HEK293T (cell line): ENCODE data around the gene DSC2.

ENCODE experiments used
- FOXA1 ChIP-seq: fragments of 450-650 bp; IDR thresholded peaks from 2 replicates; pipeline ENCODE4 v1.6.1; 2016; ENCODE audit warnings: mild to moderate bottlenecking
- FOXM1 ChIP-seq: fragments of 450-650 bp; IDR thresholded peaks from 2 replicates; pipeline ENCODE4 v1.6.1; 2017; ENCODE audit warnings: mild to moderate bottlenecking, borderline replicate concordance
- L3MBTL2 ChIP-seq: fragments of 450-650 bp; conservative IDR thresholded peaks from 2 replicates; pipeline ENCODE4 v1.6.1; 2016; ENCODE audit warnings: mild to moderate bottlenecking
- ZNF384 ChIP-seq: fragments of 450-650 bp; IDR thresholded peaks from 2 replicates; pipeline ENCODE4 v1.6.1; 2016

DNA sequence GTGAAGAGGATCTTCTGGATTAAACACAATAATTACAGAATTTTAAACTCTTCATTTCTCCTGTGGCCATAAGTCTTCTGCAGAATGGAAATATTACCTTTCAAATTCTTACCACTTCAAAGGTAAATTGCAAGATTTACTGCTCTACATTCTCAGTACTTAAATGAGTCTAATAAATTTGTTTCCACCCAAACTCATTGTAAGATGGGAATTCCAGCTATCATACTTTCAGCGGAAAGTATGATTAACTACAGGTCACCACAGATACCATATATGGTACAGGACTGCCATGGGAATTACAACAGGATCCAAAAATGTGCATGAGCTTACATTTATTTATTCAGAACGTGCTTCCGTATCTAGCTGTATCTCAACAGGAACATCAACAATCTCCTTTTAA lies 62.8 kb downstream of the DSC2 start:
- TF ChIP-seq FOXM1 (no peak), L3MBTL2 (no peak), FOXA1 (no peak), ZNF384 (no peak)
